Endometrial microvascular endothelial cells (primary cell): ENCODE results near the gene PIM3. TPM values are rescaled to one million over a fixed set of nuclear protein-coding genes. Genes with fewer than 3 reads are reported as not detected.
"Not testable (repeated sequence)": the region's sequence is repeated elsewhere in the genome, so short reads cannot be mapped to it uniquely, and the experiment has no call there.

ENCODE experiments used
- in situ Hi-C: cut with HindIII; loops from 2 replicates; pipeline ENCODE4 v1.10.0; 2017; ENCODE audit warnings: low sequenced_read_pairs, low pct_unique_long_range_greater_than_20kb; ENCODE audit errors: inconsistent ontology term
- total RNA-seq: library from RNA; depleted of rRNA; stranded (reverse); fragments of >200 nt; gene quantifications from one replicate; pipeline ENCODE4 v1.2.3, GENCODE V29; 2015; ENCODE audit errors: inconsistent ontology term

PIM3 gene
- total RNA-seq, 1 donor from 2014 or later = 45.4 TPM

DNA sequence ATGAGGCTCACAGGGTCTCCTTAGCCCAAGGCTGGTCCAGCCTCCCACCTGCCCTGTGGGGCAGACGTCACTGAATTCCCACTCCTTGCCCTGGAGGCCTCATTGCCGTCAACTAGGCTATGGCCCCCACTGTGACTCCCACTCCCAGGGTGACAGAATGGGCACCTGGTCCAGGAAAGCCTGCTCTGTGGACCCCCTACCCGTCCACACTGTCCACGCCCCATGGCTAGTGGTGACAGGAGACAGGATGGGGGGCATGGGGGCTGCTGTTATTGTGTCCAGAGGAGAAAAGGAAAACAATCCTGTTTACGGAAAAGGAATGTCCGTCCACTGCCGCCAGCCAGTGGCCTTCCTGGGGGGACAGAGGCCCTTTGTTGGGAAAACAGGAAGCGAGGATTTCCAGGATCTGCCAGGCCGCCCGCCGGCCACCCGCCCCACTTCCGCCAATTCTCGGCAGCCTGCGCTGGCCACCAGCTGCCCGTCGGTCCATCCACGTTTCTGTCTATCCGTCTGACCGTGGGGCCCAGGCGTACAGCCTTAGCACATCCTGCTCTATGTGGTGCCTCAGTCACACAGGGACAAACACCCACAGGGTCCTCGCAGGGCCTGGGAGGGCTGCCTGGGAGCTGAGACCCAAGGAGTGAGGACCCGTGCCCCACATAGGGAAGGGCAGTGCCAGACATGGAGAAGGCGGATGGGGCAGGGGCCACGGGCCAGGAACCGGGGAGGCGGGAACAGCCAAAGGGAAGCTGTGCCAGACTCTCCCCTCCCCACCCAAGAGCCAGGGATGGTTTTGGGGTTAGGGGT is 22.6 kb upstream of the PIM3 start:
- in situ Hi-C loops = no loop called here

DNA sequence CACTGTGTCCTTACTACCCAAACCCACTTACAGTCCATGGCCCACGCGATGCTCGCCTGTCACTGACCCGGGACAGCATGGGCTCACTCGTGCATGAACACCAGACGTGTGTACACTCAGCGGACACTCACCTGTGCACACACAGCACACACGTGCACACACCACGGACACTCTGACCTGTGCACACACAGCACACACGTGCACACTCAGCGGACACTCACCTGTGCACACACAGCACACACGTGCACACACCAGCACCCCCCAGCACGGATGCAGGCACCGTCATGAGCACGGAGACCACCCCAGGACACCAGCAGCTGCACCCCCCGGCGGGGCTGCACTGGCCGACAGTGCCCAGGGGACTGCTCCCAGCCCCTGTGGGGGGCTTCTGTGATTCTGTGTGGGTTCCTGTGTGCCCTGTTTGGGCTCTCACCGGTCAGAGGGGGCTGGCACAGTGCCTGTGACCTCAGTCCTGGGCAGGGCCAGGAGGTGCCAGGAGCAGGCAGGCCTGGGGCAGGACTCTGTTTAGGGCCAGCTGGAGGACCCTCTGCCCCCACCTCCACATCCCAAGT is 21.9 kb upstream of the PIM3 start:
- in situ Hi-C loops = no loop called here

DNA sequence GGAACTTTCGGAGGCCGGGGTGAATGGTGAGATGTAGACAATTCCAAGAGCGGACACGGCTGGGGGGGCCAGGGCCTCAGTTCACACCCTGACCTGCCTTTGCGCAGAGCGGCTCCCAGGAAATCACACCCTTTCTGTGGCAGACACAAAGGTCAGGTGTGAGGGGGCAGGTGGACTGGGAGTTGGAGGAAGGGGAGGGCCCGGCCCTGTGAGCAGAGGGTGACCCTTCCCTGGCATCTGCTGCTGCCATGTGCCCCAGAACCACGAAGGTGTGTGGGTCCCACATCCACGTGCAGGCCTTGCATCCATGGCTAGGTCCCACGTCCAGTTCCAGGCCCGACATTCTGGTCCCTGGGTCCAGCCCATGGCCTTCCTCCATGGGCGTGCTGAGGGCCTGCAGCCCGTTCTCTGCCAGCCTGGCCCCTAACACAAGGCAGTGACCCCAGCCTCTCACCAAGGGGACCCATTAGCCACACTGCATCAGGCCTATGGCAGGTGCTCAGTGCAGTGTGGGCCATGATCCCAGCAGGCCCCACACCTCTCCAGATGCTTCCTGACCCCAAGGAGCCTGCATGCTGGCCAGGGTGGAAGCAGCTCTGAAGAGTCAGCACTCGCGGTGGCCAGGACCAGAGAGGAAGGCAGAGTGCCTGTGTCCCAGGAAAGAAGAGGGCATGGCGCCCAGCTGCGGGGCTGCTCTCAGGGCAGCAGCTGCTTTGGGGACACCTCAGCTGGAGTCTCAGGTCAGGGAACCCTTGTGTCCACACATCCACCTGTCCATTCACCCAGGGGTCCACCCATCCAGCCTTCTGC is 18.9 kb upstream of the PIM3 start:
- in situ Hi-C loops = no loop called here

DNA sequence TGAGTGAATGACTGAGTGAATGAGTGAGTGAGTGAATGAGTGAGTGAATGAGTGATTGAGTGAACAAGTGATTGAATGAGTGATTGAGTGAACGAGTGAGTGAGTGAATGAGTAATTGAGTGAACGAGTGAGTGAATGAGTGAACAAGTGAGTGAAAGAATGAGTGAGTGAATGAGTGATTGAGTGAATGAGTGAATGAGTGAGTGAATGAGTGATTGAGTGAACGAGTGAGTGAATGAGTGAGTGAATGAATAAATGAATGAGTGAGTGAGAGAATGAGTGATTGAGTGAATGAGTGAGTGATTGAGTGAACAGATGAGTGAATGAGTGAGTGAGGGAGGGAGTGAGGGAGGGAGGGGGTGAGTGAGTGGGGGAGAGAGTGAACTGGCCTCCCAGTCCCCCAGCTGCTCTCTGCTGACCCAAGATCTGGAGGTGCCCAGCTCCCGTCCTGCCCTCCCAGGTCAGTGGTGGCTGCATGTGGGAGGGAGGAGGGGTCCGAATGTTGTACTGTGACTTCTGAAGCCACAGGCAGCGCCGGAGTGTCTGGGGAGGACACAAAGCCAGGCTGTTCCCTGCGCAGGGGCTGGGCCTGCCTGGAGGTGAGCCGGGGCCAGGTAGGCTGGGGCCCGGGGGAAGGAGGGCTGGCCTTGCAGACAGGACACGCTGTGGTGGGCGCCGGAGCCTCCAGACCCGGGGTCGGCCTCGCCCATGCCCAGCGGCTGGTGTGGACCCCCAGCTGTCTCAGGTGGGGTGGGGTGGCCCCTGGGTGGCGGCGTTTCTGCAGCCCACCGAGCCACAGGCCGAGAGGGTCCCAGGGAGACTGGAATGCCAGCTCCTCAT is 17.8 kb upstream of the PIM3 start:
- in situ Hi-C loops = no loop called here

DNA sequence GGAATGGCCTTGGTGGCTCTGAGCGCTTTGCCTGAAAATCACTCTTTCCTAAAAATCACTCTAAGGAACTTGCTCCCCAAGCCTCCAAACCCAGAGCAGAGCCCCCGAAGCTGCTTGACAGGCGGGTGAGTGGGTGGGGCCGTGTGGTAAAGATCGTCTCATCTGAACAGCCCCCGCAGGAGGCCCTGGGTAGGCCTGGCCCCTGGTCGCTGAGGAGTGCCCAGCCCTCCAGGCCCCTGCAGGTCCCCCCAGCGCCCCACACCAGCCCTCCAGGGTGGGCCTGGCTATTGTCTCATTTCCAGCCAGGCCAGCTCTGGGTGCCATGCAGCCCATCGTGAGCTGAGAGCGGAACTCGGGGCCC is 17.2 kb upstream of the PIM3 start:
- in situ Hi-C loops = no loop called here

DNA sequence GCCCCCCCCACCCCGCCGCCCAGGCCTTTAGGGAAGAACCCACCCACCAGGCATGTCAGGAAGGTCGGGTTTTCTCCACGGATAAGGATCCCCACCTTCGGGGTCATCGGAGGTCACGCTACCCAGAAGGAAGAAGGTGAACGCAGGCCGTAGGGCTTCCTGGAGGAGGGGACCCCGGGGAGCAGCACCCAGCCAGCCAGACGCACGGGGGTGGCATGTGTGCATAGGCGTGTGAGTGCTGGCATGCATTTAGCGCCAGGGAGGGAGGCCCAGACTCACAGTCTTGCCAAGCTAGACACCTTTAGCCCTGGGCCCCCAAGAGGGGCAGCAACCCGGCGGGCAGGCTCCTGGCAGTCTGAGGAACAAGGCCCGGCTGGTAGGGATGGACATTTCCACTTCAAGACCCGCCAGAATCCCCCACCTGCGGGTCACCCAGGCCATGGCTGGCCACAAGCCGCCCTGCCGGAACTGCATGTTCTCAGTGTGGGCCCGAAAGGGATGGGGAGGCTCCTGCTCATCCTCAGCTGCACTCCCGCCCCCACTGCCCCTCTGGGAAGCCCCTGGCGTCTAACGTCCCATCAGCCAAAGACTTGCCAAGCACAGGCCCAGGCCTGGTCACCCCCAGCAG is 16.7 kb upstream of the PIM3 start:
- in situ Hi-C loops = no loop called here

DNA sequence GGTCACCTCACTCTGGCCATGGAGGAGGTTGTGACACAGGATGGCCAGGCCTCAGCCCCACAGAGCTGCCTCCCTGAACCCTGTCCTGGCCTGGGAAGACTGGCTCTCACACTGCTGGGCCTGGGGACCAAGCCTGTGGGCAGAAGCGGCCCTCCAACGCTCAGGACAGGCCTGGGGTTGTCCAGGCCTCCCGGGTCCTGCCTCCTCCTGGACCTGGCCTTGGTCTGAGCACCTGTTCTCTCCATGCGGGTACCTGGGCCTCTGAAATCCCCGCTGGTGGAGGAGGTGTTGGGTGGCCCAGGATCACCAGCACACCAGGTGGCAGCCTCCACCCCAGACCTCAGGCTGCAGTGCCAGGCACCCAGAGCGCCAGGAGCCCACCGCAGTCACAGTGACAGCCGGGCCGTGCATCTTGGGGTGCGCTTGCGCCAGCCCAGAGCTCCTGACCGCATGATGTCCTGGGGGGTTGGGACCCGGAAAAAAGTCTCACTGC is 16.1 kb upstream of the PIM3 start:
- in situ Hi-C loops = no loop called here

DNA sequence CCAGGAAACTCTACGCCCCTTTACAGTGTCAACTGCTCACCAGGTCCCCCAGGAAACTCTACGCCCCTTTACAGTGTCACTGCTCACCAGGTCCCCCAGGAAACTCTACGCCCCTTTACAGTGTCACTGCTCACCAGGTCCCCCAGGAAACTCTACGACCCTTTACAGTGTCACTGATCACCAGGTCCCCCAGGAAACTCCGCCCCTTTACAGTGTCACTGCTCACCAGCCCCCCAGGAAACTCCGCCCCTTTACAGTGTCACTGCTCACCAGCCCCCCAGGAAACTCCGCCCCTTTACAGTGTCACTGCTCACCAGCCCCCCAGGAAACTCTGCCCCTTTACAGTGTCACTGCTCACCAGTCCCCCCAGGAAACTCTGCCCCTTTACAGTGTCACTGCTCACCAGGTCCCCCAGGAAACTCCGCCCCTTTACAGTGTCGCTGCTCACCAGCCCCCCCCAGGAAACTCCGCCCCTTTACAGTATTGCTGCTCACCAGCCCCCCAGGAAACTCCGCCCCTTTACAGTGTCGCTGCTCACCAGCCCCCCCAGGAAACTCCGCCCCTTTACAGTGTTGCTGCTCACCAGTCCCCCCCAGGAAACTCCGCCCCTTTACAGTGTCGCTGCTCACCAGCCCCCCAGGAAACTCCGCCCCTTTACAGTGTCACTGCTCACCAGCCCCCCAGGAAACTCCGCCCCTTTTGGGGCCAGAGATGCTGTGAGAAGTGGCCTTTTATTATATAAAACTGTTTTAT is 15.4 kb upstream of the PIM3 start:
- in situ Hi-C loops = not testable (repeated sequence)

DNA sequence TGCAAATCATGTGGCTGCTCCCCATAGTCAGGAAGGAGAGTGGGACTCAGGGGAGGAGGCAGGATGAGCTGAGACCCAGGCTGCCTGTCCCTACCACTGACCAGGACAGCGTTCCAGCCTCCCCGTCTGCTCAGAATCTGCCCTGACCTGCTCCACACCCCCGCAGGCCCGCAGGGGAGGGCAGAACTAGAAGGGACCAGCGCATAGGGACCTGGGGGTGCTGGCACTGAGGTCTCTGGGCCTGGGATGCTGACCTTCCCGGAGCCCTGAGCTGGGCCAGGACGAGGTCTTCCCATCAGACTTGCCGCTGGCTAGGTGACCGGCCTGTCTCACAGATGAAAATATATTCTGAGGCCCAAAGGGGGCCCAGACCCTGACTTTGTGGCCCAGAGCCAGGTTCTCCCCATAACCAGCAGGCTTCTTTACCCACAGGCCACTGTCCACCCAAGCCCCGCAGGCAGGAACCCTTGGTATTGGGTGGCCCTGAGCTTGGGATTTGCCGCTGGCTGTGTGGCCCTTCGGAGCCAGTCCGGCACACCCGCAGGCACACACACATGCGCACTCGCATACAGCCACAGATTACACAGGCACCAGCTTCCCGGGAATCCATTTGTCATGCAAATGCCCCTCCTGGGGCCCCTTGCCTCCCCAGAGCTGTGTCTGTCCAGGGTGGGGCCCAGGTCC is 13.8 kb upstream of the PIM3 start:
- in situ Hi-C loops = no loop called here

DNA sequence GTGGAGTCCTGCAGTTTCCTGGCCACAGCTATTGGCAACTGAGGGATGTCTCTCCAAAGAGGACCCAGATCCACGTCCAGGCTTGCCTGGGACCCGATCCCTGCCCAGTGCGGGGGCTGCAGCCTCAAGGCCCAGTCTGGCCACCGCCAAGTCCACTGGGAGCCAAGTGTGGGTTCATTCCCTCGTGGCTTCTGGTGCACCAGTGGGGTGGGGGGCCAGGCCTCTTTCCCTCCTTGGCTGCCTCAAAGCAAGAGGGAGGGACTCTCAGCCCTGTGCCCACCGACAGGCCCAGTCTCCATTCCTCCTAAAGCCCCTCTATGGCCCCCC is 13.3 kb upstream of the PIM3 start:
- in situ Hi-C loops = no loop called here

DNA sequence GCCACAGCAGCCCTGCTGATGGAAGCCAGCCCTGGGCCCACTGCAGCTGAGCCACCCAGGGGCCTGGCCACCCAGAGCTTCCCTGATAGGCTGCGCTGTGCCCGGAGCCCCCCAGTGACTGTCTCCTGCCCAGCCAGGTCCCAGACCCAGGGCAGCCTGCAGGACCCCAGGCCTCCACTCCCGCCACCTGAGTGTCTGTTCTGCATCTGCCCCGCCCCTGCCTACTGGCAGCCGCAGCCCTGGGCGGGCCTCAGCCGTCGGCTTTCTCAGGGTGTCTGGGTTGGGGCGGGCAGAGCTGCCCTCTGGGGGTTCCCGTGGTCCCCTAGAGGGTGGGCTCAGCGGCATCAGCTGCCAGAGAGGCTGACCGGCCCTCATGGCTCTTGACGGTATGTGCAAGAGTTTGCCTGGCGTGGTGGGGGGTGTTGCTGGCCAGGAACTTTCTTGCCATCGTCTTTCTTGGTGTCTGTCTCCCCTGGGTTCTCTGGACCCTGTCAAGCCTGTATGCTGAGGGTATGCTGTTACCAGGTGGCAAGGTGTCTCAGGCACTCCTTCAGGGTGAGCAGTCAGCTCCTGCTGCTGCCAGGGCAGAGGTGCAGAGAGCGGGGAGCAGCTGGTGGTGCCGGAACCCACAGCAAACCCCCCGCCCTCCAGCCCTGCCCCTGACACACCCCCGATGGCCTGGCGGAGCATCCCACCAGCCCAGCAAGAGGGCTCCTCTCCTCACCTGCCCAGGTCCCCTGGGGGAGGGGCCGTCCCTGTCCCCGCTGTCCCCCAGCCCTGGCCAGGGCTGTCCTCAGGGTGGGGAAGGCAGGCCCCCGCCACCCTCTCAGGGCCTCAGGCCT is 12.2 kb upstream of the PIM3 start:
- in situ Hi-C loops = no loop called here

DNA sequence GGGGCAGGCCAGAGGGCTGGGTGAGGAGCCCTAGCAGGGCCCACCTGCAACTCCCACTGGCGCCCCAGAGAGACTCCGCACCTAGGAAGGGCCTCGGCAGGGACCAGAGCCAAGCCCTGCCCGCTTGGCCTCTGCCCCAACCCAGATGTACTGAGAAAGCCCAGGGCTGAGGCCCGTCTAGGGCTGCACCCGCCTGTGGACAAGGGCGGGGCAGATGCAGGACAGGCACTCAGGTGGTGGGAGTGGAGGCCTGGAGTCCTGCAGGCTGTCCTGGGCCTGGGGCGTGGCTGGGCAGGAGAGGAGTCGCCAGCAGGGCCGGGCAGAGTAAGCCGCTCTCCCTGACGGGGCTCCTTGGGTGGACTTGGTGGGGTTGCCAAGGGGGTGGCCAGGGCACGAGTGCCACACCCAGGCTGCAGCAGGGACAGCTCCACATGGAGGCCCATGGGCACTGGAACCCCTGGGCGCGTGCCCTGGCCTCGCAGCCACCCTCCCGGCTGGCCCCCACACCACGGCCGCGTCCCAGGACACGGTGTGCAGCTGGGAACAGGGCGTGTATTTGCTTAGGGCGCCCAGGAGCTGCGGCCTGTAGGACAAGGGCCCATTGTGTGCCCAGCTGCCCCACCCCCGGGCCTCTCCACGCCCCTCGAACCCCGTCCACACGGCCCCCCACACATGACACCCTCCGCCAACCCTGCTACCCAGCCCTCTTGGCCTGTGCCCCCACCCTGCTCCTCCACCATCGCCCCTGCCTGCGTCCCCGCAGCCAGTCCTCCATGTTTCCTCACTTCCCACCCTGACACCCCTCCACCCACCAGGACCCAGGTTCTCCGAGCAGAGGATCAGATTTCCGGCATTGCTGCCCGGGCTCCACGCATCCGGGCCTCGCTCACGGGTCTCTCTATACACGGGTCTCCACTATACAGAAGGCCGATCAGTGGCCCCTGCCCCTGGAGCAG is 11.3 kb upstream of the PIM3 start:
- in situ Hi-C loops = no loop called here

DNA sequence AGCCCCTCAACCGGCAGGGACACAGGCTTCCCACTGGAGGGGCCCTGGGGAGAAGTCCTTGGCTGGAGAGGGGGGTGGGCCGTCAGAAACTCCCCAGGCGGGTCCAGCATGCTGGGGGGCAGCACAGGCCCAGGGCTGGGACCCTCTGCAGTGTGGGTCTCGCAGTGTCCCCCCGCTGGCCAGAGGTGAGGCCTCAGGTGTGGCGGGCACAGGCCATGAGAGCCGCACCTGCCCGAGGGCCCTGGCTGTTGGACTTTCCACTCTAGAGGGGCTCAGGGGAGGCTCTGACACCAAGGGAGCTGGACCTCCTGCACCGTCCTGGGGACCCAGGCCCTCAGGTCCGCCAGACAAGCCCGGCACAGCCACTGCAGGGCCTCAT is 10.7 kb upstream of the PIM3 start:
- in situ Hi-C loops = no loop called here

DNA sequence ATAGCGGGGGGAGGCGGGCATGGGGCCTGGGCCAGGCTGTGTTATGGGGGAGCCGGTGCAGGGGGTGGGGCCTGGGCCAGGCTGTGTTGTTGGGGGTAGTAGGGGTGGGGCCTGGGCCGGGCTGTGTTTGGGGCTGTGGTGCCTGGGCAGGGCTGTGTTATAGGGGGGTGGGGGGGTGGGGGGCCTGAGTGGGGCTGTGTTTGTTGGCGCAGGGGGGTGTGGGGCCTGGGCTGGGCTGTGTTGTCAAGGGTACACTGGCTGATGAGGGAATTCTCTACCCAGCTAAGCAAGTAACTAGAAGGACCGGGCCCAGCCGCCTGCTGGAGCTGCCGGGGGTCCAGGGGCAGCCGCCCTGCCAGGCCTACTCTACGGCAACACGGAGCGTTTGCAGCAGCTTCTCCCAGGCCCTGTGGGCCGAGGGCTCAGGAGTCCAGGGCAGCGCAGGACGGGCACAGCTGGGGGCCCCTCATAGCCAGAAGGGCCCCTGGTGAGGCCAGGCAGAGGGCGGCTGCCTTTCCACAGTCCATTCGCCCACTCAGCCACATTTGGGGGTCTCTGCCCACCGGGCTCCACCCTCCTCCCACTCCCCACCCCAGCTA is 10.1 kb upstream of the PIM3 start:
- in situ Hi-C loops = no loop called here

DNA sequence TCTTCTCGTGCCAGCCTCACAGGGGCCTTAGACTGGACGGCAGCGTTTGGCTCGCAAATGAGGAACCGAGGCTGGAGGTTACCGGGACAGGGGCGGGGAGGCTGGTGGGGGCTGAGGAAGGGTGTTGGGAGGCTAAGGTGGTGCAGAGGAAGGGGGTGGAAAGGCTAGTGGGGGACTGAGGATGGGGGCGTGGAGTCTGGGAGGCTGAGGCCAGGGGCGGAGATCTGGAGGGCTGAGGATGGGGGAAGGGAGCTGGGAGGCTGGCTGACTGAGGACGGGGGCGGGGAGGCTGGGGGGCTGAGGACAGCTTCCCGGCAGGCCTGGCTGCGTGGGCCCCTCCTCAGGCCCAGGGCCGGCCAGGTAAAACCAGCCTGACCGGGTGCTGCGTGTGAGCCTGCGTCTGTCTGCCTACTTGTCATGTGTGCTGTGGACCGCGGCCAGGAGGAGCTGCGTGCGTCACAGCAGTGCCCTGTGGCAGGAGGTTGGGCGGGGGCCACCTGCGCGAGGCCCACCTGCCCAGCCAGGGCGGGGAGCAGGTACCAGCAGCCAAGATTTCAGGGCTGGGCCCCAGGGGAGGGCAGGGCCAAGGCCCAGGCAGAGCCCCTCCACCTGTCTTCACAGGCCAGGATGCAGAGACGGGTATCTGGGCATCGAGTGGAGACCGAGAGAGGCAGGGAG is 9.4 kb upstream of the PIM3 start:
- in situ Hi-C loops = no loop called here
